ENCODE measurements around the gene TIGIT. TPM values are rescaled to one million over a fixed set of nuclear protein-coding genes. Genes with fewer than 3 reads are reported as not detected.

TIGIT gene
- total and polyA plus RNA-seq, 8 donors: 0.25 to 1.2 (median 0.50) TPM; not detected in 2

GRCh38 chr3:114350690-114351089 is 56.9 kb downstream of the TIGIT start:
- intact Hi-C loops (cut with DNase I; ENCODE audit: low total_unique reads): no loop called here
- no peak overlapping the region for H3K27ac ChIP-seq
- H3K36me3 ChIP-seq: peaks cover 15 to 43% (median 35%) of the 10 kb centered on the region in 4 donors
- H3K4me3 ChIP-seq: no peak overlapping the region
- H3K9me3 ChIP-seq: no peaks in the 10 kb centered on the region
- no peaks in the 10 kb centered on the region for H3K27me3 ChIP-seq
- DNase-seq: no peak
- no peaks in the 10 kb centered on the region for H3K4me1 ChIP-seq
- no peak for TF ChIP-seq POLR2A (IDR thresholded peaks at IDR 0.05)
- TF ChIP-seq POLR2AphosphoS5 (IDR thresholded peaks at IDR 0.05): no peak
- TF ChIP-seq EP300 (IDR thresholded peaks at IDR 0.05): no peak
- no peak for TF ChIP-seq CTCF (IDR thresholded peaks at IDR 0.05)
- WGBS, 5 donors: 96 to 99% (median 98%) methylated on average over 19 to 24 of the region's 24 CpGs

DNA sequence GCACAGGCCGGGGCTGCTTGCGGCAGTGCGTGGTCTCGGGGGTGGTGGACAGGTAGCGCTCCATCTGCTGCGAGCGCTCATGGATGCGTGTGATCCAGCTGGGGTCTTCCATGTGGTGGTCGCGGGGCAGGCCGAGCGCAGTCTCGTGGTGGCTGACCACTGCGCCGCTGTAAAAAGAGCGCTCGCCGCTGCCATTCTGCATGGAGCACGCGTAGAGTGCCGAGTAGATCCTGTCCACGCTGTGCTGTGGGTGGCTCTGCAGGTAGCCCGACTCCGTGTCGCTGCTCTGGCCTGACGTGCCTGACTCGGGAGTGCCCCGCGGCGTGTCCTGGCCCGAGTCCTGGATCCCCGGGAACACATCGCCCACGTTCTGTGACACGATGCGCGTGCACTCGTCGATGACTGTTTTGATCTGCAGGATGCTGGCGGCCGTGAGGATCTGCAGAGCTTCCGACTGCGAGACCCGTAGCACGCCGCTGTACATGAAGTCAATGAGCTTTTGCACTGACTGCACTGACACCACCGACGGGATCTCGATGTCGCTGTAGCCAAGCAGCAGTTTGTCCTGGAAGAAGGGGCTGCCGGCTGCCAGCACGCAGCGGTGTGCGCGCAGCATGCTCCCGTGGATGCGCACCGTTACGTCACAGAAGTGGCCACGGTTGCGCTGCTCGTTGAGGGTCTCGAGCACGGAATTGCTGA is 57.4 kb downstream of the TIGIT start:
- intact Hi-C loops (cut with DNase I; ENCODE audit: low total_unique reads): no loop called here
- no peak for DNase-seq
- Histone ChIP-seq H3K4me1 (no peaks in the 10 kb centered on the region), H3K4me3 (no peak overlapping the region), H3K9me3 (no peaks in the 10 kb centered on the region), H3K27ac (no peak overlapping the region), H3K27me3 (no peaks in the 10 kb centered on the region), H3K36me3 (peaks cover 15 to 42% (median 35%) of the 10 kb centered on the region in 4 donors)
- TF ChIP-seq EP300 (IDR thresholded peaks at IDR 0.05) (no peak), CTCF (IDR thresholded peaks at IDR 0.05) (no peak), POLR2A (IDR thresholded peaks at IDR 0.05) (no peak), POLR2AphosphoS5 (IDR thresholded peaks at IDR 0.05) (no peak)
- 98% methylated on average over 58 to 64 of the region's 64 CpGs for WGBS, 5 donors

GRCh38 chr3:114351822-114352145 is 58.0 kb downstream of the TIGIT start:
- DNase-seq: no peak
- intact Hi-C loops (cut with DNase I; ENCODE audit: low total_unique reads): no loop called here
- no peaks in the 10 kb centered on the region for H3K27me3 ChIP-seq
- no peak overlapping the region for H3K27ac ChIP-seq
- no peaks in the 10 kb centered on the region for H3K4me1 ChIP-seq
- WGBS, 5 donors: 97 to 99% (median 98%) methylated on average over 9 of the region's 9 CpGs
- no peak for TF ChIP-seq POLR2A (IDR thresholded peaks at IDR 0.05)
- H3K4me3 ChIP-seq: no peak overlapping the region
- peaks cover 15 to 42% (median 35%) of the 10 kb centered on the region in 4 donors for H3K36me3 ChIP-seq
- no peaks in the 10 kb centered on the region for H3K9me3 ChIP-seq

- H3K36me3 ChIP-seq: peaks cover 12 to 15% (median 14%) of the 10 kb centered on the region in 4 donors
- no peak for TF ChIP-seq EP300 (IDR thresholded peaks at IDR 0.05)
- TF ChIP-seq POLR2A (IDR thresholded peaks at IDR 0.05): no peak
- no peak for TF ChIP-seq POLR2AphosphoS5 (IDR thresholded peaks at IDR 0.05)
- no peak for TF ChIP-seq CTCF (IDR thresholded peaks at IDR 0.05)
- intact Hi-C loops (cut with DNase I; ENCODE audit: low total_unique reads): no loop called here
- no peak overlapping the region for H3K4me3 ChIP-seq
- H3K27ac ChIP-seq: no peak overlapping the region
- H3K4me1 ChIP-seq: no peaks in the 10 kb centered on the region
- DNase-seq: no peak
- H3K9me3 ChIP-seq: no peaks in the 10 kb centered on the region
- no peaks in the 10 kb centered on the region for H3K27me3 ChIP-seq
Observed at GRCh38 chr3:114355653-114356052, 61.8 kb downstream of the TIGIT start.

GRCh38 chr3:114356066-114356465 is 62.2 kb downstream of the TIGIT start:
- H3K9me3 ChIP-seq: no peaks in the 10 kb centered on the region
- WGBS, 5 donors: 73 to 86% (median 85%) methylated on average over 4 of the region's 4 CpGs
- DNase-seq: no peak
- intact Hi-C loops (cut with DNase I; ENCODE audit: low total_unique reads): no loop called here
- H3K4me1 ChIP-seq: no peaks in the 10 kb centered on the region
- no peak overlapping the region for H3K27ac ChIP-seq
- H3K4me3 ChIP-seq: no peak overlapping the region
- no peaks in the 10 kb centered on the region for H3K27me3 ChIP-seq
- TF ChIP-seq CTCF (IDR thresholded peaks at IDR 0.05): no peak
- no peak for TF ChIP-seq EP300 (IDR thresholded peaks at IDR 0.05)
- no peak for TF ChIP-seq POLR2A (IDR thresholded peaks at IDR 0.05)
- TF ChIP-seq POLR2AphosphoS5 (IDR thresholded peaks at IDR 0.05): no peak
- peaks cover 8 to 10% (median 10%) of the 10 kb centered on the region in 4 donors for H3K36me3 ChIP-seq
